NOMO-1 (cell line): ENCODE results near the gene CDC5L.

Experiments
- DNase-seq, 2 experiments: peaks; one replicate each; lab custom pipeline; 2025; ENCODE audit not compliant: unreplicated experiment in 2 of 2; lab: John Stamatoyannopoulos, UW

CDC5L gene

DNA sequence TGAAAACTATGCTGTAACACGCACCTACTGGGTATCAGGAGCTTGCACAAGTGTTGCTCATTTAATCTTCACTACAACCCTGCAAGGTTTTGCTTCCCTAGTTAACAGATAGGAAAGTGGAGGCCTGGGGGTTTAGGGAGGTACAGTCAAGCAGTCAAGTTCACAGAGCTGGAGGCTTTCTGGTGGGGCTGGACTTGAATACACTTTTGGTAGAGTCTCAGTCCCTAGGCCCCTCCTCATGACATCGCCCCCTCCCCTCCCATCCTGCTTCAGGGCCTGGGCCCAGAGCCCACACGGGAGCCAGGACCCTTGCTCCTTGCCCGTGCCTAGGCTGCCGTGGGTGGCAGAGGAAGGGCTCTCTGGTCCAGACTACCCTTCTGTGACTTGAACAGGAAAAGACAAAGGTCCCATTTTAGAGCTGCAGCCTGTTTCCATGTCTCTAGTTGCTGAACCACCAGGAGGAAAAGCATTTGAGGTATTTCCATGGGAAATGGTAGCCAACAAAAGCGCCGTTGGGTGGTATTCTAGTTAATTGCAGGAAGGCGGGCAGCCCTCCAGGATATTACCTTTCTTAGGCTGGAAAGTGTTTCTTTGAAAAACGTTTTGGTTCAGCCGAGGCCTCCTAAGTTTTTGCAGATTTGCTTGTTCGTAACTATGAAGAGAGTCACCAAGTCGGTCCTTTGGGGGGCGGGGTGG, 84.9 kb downstream of the CDC5L start:
- no peak for DNase-seq

DNA sequence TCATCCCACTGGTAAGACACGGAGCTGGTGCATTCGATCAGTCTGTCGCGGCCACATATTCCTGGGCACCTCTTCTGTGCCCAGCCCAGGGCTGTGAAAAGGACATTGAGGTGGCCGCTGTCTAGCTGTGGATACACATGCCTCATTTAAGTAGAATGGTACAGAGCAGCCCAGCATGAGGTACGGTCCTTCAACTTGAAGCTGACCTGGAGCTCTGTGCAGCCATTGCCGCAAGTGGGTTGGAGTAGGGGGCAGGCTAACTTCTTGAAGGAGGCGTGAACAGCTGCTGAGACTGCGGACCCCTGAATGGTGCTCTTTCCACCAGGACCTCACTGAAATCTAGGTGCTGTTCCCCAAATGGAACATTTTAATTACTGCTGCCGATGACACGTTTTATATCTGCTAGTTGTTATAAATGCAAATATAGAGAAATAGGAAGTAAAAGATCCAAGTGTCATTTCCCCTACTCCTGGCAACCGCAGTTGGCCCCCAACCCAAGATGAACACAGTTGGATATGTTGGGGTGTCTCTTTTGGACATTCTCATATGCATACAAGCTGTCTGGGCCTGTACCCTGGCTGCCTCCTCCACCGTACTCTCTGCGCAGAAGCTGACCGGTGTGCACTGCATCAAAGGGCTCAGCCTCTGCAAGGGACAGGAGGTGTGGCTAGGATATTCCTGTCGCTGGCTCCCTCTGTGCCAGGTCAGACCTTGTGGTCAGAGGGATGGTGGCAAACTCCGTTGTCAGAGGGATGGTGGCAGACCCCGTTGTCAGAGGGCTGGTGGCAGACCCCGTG, 86.1 kb downstream of the CDC5L start:
- DNase-seq = no peak

- DNase-seq = no peak
Measured at GRCh38 chr6:44474190-44474631, 86.7 kb downstream of the CDC5L start.

DNA sequence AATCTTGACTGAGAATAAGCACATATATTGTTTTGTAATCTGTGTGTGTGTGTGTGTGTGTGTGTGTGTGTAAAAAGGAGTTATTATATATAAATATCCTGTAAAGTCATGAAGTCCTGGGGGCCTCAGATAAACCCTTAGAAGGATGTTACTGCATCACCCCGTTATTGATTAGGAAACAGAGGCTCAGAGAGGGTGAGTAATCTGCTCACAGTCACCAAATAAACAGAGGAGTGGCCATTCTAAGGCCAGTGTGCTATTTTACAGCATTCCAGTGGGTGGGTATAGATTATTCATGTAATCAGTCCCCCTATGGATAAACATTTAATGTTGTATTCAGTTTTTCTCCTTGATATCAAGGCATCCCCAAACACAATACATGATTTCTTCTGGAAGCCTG, 87.1 kb downstream of the CDC5L start:
- no peak for DNase-seq

GRCh38 chr6:44475417-44475778, 87.9 kb downstream of the CDC5L start:
- DNase-seq = no peak

GRCh38 chr6:44475779-44476434, 88.4 kb downstream of the CDC5L start:
- DNase-seq = peak; percentile 59 to 73

DNA sequence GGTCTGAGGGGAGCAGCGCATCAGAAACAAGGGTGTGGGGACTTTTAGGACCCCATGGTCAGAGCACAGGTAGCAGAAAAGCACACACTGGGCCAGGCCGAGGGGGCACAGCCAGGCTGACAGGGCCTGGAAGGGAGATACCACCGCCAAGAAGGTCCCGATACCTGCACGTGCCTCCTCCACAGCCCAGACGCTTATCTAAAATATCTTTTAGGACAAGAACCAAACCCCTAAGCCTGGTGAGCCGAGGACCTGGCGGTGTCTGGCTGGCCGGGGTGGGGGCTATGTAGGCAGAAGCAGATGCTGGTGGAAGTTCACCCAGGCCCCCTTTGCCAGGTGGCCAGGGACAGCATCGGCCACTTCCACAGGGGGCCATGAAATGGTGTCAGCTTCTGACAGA, 89.3 kb downstream of the CDC5L start:
- no peak for DNase-seq

DNA sequence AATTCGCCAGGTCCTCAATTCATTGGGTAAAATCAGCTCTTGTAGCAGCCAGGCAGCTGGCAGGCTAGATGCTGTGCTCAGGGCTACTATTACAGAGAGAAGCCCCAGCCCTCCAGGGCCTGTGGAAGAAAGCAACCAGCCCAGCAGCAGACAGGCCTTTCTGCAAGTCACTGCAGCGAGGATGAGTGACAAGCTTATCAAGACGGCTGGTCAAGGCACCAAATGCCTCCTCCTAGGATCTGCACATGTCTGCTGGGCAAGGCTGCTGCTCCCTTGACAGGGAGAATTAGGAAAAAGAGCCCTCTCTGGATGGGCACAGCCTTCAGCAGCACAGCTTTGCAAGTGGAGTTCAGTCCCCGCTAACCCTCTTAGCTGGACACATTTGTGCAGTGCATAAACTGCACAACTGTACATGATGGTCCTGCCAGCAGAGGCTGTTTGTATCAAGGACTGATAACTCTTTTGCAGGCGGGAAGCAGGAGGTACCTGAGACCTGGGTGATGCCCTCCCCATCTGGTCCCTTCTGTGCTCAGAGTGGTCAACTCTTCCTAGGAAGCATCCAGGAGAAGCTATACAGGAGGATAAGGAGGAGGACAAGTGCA, 89.9 kb downstream of the CDC5L start:
- no peak for DNase-seq

GRCh38 chr6:44478158-44478557, 90.7 kb downstream of the CDC5L start:
- peak; percentile 22 to 25 for DNase-seq

- no peak for DNase-seq
Measured at GRCh38 chr6:44478591-44479254, 91.2 kb downstream of the CDC5L start.

DNA sequence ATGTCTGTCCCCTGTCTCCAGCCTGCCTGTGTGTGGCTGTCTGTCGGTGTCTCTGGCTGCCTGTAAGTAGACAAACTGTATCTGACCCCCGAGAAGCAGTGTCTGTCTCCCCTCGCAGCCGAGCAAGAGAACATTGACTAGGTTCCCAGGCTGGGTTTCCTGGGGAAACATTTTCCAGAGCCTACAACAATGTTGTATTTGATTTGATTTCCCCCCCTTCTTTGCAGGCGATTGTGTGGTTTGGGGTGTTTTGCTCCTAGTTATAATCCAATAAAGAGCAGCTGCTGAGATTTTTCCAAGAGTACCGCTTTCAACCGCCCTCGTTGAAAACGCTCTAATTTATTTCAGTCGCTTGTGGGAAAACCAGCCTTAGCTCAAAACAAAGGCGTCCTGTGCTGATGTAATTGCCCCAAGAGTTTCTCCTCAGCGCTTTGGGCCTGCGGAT, 92.6 kb downstream of the CDC5L start:
- DNase-seq = no peak

- no peak for DNase-seq
Measured at GRCh38 chr6:44481056-44481455, 93.5 kb downstream of the CDC5L start.

DNA sequence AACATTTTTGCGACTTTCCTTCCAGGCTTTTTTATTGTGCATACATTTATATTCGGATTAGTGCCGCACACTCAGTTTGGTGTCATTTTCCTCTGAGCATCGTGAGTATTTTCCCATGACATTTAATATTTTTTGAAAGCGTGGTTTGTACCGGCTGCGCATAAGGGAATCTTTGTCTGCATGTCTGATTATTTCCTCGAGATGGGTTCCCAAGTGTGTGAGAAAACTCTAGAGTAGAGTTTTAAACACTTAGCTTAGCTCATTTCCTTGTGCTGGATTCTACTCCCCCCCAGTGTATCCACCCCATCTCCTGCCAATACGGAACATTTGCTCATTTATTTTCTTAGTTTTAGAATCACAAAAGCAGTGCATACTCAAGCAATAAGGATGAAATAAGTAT, 94.3 kb downstream of the CDC5L start:
- DNase-seq = no peak

- no peak for DNase-seq
Measured at GRCh38 chr6:44485601-44486401, 98.3 kb downstream of the CDC5L start.

GRCh38 chr6:44487002-44487401, 99.5 kb downstream of the CDC5L start:
- DNase-seq = no peak

- no peak for DNase-seq
Measured at GRCh38 chr6:44487586-44487985, 100.1 kb downstream of the CDC5L start.

DNA sequence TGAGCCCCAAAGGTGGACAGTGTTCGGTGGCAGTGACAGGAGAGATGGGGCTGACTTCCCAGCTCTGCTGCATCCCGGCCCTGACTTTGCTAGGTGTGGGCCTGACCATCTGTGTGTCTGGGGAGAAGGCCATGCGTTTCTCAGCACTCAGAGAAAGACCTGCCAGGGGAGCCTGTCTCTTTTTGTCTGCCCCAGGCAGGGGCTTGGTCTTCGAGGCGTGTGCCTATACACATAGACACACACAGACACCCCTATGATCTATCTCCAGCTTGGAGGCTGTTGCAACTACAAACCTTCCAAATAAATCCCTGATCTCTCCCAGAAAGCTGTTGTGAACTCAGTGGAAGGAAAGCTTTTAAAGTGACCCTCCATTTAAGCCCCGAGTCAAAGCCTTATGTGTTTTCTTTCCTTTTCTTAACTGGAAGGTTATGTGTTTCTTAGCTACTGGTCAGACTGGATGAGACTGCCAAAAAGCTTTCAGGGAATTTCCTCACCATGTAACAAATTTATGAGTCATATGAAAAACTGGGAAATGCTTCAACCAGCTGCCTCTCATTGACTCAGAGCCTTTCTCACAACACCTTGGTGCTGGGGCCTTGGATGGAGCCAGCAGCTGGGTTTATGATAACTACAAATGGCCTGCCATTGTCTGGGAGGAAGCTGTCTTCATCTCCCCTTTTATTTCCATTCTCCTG, 102.6 kb downstream of the CDC5L start:
- no peak for DNase-seq

GRCh38 chr6:44493132-44493531, 105.6 kb downstream of the CDC5L start:
- no peak for DNase-seq

- no peak for DNase-seq
Measured at GRCh38 chr6:44493593-44493992, 106.1 kb downstream of the CDC5L start.
